GM12865 (cell line): ENCODE results near the gene WNK2.

Experiments
- DNase-seq: peaks from one replicate; pipeline ENCODE4 v3.0.0; 2010; ENCODE audit warnings: low read depth
- H3K4me3 ChIP-seq: 2 replicates; pipeline ENCODE4 v1.5.1; 2011; ENCODE audit warnings: mild to moderate bottlenecking, low read depth, low read length, control low read depth
- TF ChIP-seq, protein P1 (sequence below): IDR thresholded peaks from 2 replicates; pipeline ENCODE4 v1.5.1; 2011; ENCODE audit warnings: low read length, control low read depth, low read depth, inconsistent platforms; ENCODE audit not compliant: insufficient read depth; ENCODE audit errors: missing control alignments

The WNK2 gene

DNA sequence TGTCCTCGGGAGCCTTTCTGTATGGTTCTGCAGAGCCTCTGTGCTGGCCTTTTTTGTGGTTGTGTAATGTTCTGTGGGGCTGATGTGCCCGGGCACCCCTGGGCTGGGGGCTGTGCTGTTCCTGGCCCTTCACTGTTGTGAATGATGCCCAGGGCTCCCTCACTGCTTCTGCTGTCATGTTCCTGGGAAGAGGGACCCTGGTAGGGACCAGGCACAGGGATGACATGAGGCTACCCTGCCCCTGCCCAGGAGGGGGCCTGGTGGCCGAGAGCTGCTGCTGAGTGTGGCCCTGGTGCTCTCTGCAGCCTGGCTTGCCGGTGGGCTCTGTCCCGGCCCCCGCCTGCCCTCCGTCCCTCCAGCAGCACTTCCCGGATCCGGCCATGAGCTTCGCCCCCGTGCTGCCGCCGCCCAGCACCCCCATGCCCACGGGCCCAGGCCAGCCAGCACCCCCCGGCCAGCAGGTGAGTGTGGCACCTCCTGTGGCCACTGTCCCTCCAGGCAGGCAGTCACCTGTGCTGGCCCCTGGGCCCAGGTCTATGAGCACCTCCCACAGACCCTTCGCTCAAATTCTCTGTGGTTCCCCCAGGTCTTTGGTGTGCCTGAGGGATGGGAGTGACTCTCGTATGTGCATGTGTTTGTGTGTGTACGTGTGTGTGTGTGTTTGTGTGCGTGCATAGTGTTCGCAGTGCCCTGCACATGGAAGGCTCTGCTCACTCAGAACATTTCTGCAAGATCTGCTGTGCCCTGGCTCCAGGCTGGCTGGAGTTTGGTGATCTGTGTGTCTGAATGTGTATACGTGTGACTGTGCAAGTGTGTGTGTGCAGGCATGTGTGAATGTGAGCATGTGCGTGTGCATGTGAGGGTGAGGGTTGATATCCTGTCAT is 72.3 kb downstream of the WNK2 start:
- no peak overlapping the region for H3K4me3 ChIP-seq
- TF ChIP-seq, protein P1, sequence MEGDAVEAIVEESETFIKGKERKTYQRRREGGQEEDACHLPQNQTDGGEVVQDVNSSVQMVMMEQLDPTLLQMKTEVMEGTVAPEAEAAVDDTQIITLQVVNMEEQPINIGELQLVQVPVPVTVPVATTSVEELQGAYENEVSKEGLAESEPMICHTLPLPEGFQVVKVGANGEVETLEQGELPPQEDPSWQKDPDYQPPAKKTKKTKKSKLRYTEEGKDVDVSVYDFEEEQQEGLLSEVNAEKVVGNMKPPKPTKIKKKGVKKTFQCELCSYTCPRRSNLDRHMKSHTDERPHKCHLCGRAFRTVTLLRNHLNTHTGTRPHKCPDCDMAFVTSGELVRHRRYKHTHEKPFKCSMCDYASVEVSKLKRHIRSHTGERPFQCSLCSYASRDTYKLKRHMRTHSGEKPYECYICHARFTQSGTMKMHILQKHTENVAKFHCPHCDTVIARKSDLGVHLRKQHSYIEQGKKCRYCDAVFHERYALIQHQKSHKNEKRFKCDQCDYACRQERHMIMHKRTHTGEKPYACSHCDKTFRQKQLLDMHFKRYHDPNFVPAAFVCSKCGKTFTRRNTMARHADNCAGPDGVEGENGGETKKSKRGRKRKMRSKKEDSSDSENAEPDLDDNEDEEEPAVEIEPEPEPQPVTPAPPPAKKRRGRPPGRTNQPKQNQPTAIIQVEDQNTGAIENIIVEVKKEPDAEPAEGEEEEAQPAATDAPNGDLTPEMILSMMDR: no peak
- no peak for DNase-seq

DNA sequence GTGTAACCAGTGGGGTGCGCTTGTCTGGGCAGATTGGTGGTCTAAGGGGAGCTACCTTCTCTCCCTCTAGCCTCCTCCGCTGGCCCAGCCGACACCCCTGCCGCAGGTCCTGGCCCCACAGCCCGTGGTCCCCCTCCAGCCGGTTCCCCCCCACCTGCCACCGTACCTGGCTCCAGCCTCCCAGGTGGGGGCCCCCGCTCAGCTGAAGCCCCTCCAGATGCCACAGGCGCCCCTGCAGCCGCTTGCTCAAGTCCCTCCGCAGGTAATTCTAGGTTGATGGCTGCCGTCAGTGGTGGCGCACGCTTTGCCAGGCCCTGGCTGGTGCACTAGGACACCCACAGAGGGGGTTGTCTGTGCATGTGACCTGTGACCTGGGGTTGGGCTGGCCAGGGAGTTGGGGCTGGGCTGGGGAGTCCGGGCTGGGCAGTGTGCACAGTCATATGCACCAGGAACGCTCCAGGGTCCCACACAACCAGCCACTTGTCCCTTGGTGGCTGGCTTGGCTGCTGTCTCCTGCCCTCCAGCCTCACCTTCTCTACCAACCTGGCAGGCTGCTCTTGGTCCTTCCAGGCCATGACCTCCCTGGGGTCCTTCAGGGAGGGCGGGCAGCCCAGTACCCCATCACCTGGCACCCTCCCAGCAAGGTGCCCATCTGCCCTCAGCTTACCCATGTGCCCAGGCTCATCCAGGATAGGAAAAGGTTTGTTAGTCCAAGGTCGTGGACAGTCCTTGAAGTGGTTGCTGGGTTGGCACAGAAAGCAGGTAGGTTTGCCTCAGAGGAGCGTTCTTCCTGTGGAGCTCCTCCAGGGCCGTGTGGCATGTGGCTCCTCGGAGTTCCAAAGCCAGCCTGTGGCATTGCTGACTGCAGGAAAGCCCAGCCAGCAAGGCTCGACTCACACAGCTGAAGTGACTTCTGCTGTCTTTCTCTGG is 73.2 kb downstream of the WNK2 start:
- DNase-seq: no peak
- H3K4me3 ChIP-seq: no peak overlapping the region
- TF ChIP-seq, protein P1: no peak

DNA sequence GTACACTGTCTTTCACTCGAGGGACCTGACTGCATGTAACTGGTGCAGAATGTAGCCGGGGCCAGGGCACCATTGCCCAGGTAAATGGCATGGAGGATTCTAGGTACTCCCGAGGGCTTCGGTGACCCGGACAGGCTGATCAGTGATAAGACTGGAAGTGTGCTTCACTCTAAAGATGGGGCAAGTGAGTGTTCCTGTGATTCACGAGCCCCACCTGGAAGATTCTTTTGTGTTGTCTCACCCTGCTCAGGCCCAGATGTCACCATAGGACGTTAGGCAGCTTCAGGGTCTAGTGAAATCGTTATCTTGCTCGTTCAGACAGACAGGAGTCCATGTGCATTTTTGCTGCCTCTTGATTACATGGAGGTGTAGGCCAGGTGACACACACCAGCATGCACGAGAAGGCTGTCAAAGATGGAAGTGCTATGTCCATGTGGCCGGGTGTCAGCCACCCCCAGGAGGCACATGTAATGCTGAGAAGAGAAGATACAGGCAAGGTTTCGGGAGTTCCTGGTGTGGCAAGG is 73.9 kb downstream of the WNK2 start:
- no peak for DNase-seq

DNA sequence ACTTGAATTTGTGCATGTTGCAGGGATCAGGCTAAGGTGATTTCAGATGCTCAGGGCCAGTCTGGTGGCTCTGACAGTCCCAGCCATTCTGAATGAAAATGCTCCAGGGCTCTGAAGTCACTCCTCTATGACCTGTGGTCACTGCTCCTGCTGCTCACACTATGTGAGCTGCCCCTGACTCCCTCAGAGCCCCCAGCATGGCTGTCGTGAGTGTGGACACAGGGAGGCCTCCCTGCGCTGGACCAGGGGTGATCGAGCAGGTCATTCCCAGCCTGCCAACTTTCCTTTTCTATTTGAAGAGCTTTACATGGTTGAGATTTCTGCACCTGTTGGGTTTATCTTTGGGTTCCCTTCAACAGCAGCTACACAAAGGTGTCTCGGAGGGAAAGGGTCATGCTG is 74.5 kb downstream of the WNK2 start:
- TF ChIP-seq, protein P1: no peak
- DNase-seq: no peak
- H3K4me3 ChIP-seq: no peak overlapping the region

More for the DNA sequence above, 73.9 kb downstream of the WNK2 start:
- TF ChIP-seq, protein P1: no peak
- no peak overlapping the region for H3K4me3 ChIP-seq

DNA sequence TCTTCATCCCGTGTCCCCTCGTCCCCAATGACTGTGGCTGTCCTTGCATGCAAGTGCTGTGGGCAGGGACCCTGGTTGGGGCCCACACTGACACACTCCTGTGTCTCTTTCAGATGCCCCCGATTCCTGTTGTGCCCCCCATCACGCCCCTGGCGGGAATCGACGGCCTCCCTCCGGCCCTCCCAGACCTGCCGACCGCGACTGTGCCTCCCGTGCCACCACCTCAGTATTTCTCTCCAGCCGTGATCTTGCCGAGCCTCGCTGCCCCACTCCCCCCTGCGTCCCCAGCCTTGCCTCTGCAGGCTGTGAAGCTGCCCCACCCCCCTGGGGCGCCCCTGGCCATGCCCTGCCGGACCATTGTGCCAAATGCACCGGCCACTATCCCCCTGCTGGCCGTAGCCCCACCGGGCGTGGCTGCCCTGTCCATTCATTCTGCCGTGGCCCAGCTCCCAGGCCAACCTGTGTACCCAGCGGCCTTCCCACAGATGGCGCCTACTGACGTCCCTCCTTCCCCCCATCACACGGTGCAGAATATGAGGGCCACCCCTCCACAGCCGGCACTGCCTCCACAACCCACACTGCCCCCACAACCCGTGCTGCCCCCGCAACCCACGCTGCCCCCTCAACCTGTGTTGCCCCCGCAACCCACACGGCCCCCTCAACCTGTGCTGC is 75.0 kb downstream of the WNK2 start:
- TF ChIP-seq, protein P1: no peak
- no peak for DNase-seq
- no peak overlapping the region for H3K4me3 ChIP-seq

DNA sequence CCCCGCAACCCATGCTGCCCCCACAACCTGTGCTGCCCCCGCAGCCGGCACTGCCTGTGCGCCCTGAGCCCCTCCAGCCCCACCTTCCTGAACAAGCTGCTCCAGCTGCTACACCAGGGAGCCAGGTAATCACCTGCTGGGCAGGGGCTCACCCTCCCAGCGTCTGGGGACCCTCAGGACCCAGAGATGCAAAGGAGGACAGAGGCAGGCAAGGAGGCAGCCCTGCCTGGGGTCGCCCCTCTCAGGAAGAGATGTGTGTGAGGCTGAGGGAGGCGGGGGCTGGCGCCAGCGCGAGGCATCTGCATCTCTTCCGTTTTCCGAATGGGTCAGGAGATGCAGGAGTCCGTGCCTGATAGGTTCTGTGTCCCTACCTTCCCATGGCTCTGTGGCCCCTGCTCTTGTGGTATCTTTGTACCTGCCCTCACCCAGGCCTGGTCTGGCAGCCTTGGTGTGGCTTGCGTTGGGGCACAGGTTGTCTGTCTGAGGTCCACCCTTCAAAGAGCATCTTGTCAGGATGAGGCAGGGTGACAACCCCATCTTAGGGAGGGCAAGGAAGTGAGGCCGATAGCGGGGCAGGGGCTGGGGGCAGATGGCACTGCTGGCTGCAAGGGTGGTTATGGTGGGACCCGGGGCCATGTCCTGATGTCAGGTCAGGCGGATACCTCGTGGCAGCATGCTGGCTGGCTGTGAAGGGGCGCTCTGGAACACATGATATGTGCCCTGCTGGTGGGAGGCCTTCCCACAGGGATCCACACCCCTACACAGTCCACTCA is 75.7 kb downstream of the WNK2 start:
- TF ChIP-seq, protein P1: no peak
- H3K4me3 ChIP-seq: no peak overlapping the region
- DNase-seq: no peak
